DMS 273 treated with DMSO at 0.1 percent for 48 hours (cell line): Measurements from ENCODE around the gene C20orf144.

Experiments
- DNase-seq: peaks from one replicate; lab custom pipeline; 2025; lab: John Stamatoyannopoulos, UW

The C20orf144 gene

GRCh38 chr20:33664762-33665144, 2.6 kb downstream of the C20orf144 start:
- no peak for DNase-seq

DNA sequence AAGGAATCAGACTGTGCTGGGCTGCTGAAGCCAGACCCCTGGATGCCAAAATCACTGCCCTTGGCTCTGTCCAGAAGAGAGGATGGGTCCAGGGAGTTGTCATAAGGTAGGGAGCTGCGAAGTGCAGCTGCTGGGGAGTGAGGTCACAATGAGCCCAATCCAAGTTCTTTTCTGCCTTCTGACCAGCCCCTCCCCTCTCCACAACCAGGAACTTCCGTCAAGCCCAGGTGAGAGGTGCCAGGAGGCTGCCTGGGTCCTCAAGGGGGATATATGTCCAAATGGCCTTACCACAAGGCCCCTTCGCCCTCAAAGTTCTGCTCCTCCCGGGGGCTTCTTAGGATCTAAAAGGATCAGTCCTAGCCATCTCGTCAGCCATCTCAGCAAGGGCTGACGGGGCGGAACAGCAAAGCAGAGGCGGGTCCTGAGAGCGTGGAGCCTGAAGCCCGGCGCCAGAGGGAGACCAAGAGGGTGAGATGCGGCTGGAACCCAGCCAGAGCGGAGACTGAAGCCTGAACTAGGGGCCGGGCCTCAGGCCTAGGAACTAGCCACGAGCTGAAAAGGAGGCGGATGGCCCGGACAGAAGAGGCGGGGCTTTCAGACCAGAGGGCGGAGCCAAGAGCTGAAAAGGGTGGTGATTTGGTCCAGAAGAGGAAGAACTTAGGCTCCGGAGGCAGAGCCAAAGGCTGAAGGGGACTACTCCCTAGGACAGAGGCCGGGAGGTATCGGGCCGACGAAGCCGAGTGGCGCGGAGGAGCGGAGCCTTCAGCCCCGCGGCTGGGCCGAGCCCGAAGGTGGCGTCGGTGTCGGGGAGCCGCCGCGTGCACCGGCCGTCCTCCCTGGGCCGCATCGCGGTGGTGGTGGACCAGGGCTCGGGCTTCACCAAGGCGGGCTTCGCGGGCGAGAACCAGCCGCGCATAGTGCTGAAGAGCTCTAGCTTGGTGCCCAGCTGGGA, 4.4 kb downstream of the C20orf144 start, which contains the start of gene ACTL10:
ACTL10 (plus strand) TSS at position 651 of the 952 bp plus-strand sequence. CDS start 555 bp downstream, outside the sequence.
- no peak for DNase-seq

DNA sequence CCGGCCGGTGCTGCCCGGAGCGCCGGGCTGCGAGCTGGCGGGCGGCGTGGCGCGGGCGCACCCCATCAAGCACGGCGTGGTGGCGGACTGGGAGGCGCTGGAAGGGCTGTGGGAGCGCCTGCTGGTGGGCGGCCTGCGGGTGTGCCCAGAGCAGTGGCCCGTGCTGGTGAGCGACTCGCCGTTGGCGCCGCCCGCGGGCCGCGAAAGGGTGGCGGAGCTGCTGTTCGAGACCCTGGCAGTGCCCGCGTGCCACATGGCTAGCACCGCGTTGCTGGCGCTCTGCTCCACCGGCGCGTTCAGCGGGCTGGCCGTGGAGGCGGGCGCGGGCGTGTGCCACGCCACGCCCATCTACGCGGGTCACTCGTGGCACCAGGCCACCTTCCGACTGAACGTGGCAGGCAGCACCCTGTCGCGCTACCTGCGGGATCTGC, 5.1 kb downstream of the C20orf144 start:
- no peak for DNase-seq

- DNase-seq: no peak
Observed at GRCh38 chr20:33667676-33668465, 5.7 kb downstream of the C20orf144 start.

DNA sequence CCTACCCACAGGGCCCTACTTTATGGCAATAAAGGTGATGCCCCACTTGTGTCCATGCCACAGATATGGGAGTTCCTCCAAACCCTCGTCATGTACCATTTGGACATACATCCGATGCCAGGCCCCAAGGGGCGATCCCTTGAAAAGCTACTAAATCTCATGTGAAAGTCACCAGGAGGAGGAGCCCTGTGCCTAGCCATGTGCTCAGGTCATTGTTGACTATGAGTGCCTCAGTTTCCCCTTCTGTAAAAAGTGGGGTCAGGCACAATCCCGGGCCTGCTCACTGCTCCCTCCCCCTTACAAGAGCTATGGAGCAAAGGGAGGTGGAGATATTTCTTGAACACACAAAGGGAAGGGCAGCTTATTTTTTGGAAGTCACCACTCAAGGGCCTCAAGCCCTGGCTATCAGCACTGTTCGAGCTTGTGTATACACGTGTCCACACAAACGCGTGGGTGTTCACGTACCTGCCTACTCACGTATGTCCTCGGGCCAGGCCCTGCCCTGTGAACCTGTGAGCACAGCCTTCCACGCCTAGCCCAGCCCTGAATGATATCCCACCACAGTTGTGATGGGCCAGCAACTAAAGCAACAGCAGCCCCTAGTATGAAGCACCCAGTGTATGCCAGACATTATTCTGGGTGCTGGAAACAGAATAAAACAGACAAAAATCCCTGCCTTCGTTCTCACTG, 6.5 kb downstream of the C20orf144 start:
- no peak for DNase-seq

- no peak for DNase-seq
Observed at GRCh38 chr20:33669224-33669623, 7.1 kb downstream of the C20orf144 start.

DNA sequence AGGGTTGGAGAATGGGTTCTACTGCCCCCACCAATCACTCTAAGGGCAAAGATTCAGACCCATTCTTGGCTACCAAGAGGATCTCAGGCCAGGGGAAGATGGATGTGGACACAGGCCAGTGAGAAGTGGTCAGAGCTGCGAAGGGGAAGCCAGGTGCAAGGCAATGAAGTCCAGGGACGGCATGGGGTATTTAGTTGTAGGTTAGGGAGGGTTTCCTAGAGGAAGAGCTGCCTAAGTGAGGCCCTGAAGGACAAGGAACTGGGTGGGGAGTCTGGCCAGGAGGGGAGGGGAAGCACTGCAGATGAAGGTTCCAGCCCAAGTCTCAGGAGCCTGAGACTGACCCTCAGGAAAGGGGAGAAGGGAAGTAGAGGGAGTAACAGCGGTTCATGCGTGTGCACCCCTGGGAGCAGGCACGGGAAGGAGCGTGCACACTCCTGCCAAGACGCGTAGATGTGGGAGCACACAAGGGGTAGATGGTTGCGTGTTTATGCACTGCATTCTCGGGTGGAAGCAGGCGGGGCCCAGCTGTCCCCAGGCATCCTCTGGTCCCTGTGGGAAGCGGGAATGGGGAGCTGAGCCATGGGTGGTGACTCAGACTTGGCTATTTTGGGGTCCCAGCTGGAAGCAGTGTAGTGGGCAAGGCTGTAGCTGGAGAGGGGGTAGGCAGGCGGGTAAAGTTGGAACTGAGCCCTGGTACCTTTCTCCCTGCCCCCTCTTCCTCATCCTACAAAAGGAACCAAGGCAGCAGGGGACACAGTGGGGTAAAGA, 7.9 kb downstream of the C20orf144 start:
- DNase-seq: no peak

DNA sequence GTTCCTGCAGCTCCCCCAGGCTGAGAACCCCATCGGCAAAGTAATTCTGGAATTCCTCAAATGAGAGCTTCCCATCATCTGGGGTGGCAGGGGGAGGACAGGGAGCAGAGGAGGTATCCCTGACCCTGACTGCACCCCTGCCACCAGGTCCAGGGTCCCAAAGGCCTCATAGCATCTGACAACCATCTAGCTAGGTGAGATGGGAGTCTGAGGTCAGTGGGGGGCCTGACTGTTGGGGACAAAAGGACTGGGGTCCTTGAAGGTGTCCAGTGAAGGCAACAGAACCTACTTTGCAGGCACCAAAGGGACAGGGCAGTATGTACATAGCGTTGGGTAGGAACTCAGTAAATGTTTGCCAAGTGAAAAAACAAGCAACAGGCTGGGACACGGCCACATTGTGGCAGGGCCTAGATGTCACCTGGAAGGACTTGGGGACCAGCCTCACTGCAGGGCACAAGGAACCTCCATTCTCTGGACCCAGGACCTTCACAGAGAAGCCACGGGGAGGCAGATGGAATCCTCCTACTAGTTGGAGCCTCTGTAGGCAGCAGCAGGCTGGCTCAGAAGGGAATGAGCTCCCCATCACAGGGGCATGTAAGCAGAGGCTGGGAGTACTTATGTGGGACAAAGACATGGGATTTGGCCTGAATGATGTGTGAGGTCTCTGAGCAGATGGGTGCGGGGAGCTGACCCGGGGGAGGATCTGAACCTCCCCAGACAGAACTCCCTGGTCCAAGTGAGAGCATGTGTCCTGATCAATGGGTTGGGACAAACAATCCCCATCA, 8.8 kb downstream of the C20orf144 start:
- no peak for DNase-seq

GRCh38 chr20:33671573-33672288, 9.6 kb downstream of the C20orf144 start:
- DNase-seq: no peak

- no peak for DNase-seq
Observed at GRCh38 chr20:33672426-33673113, 10.4 kb downstream of the C20orf144 start.

- DNase-seq: no peak
Observed at GRCh38 chr20:33673114-33673409, 10.9 kb downstream of the C20orf144 start.

GRCh38 chr20:33673410-33674293, 11.5 kb downstream of the C20orf144 start:
- no peak for DNase-seq

DNA sequence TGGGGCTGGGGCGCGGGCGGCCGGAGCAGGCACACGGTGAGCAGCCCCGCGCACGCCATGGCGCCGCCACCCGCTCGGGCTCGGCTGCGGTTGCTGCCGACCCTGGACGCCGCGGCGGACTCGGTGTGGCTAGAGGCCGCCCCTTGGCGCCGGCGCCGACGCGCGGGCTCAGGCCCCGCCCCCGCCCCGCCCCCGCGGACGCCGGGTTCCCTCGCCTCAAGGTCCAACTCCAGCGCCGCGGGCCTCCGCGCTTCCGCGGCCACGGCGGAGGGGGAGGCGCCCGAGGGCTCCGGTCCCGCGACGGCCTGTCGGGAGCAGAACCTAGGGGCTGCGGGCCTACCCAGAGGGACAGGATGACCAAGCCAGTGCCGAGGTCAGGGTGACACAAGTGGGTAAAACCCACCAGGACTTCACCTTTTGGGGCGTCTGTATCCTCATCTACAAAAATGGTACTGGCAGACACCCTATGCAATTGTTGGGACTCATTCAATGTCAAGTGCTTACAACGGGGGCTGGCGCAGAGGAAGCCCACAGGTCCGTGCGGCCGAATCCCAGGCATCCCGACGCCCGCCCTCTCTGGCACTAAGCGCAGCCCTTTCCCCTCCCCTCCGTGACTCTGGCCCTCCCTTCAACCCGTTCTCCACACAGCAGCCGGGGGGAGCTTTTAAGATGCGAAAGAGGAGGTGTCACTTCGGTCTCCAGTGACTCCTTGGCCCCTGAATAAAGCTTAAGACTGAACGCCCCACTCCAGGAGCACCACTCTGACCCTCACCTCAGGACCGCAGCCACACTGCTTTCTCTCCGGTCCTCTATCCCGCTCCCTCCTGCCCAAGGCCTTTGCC, 12.4 kb downstream of the C20orf144 start, which contains the start of gene NECAB3:
NECAB3 (minus strand) TSS at position 135 of the 842 bp plus-strand sequence; CDS start at position 59, 76 bp downstream.
- DNase-seq: peak; percentile 57

DNA sequence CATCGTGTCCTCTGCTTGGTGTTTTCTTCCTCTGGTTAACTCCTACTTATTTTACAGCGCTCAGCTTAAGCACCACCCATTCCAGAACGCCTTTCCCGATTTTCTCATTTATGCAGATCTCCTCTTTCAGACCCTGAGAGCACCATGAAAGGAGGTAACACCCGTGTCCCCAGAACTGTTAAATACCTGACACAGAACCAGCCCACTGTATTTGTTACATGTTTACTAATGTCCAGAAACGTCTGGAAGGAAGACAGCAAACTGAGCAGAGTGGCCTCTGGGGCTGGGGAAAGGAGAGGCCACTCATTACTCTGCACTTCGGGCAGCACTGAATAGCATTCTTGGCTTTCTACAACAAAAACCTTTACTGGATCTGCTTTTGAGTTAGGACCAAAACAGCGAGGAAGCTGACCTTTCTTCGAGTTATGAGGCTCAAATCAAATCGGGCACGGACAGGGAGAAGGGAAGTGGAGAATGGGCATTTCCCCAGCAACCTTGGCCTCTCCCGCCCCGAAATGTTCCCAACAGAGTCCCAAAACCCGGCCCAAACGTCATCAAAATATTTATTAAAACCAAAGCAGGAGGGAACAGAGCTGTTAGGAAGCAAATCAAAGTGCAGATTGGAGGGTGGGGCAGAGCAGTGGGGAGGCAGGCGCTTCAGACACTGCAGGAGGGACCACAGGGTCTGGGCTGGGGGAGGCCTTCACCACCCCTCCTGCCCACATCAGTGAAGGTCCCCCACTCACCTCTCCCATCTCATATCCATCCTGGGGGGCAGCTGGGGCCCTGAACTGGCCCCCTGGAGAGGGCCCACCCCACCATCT, 13.2 kb downstream of the C20orf144 start:
- DNase-seq: no peak

- DNase-seq: no peak
Observed at GRCh38 chr20:33676121-33676520, 14.0 kb downstream of the C20orf144 start.
